GM21367 (cell line): ENCODE measurements around the gene SLC27A1.
A peak's percentile ranks its signal among the peaks of the same experiment; 100 is the strongest.
"Not testable (repeated sequence)": the region's sequence is repeated elsewhere in the genome, so short reads cannot be mapped to it uniquely, and the experiment has no call there.

Experiments used
- ATAC-seq: cut with Tn5 transposase; IDR thresholded peaks from one replicate; pipeline ENCODE4 v1.9.1; 2021; ENCODE audit not compliant: unreplicated experiment

Gene SLC27A1

GRCh38 chr19:17456127-17456526, 14.2 kb upstream of the SLC27A1 start:
- no peak for ATAC-seq

GRCh38 chr19:17457616-17458015, 12.7 kb upstream of the SLC27A1 start:
- no peak for ATAC-seq

- ATAC-seq: no peak
Measured at GRCh38 chr19:17458970-17459369, 11.4 kb upstream of the SLC27A1 start.

GRCh38 chr19:17460372-17461230, 9.7 kb upstream of the SLC27A1 start, which contains the start of gene NXNL1:
TSS of gene NXNL1 (minus strand) at chr19:17460926. CDS start at chr19:17460869, 57 bp downstream.
- ATAC-seq: no peak

GRCh38 chr19:17466487-17466850, 3.9 kb upstream of the SLC27A1 start:
- ATAC-seq: no peak

GRCh38 chr19:17467471-17468301, 2.6 kb upstream of the SLC27A1 start:
- no peak for ATAC-seq

GRCh38 chr19:17468302-17469091, 1.8 kb upstream of the SLC27A1 start:
- no peak for ATAC-seq

- ATAC-seq: no peak
Measured at GRCh38 chr19:17469092-17469480, 1.2 kb upstream of the SLC27A1 start.

GRCh38 chr19:17469481-17470067, 750 bp upstream of the SLC27A1 start:
- peak; percentile 39 for ATAC-seq

GRCh38 chr19:17471410-17472125, 1.2 kb downstream of the SLC27A1 start:
- no peak for ATAC-seq

- ATAC-seq: no peak
Measured at GRCh38 chr19:17473041-17473440, 2.7 kb downstream of the SLC27A1 start.

- not testable (repeated sequence) for ATAC-seq
Measured at GRCh38 chr19:17475011-17475540, 4.8 kb downstream of the SLC27A1 start.

GRCh38 chr19:17475541-17476115, 5.3 kb downstream of the SLC27A1 start:
- no peak for ATAC-seq

- ATAC-seq: no peak
Measured at GRCh38 chr19:17479325-17479791, 9.0 kb downstream of the SLC27A1 start.

- ATAC-seq: no peak
Measured at GRCh38 chr19:17481986-17482385, 11.7 kb downstream of the SLC27A1 start.

- no peak for ATAC-seq
Measured at GRCh38 chr19:17482877-17483604, 12.7 kb downstream of the SLC27A1 start.

- no peak for ATAC-seq
Measured at GRCh38 chr19:17483605-17484002, 13.3 kb downstream of the SLC27A1 start.

GRCh38 chr19:17484520-17485185, 14.3 kb downstream of the SLC27A1 start:
- no peak for ATAC-seq
